HL-60 (cell line): Measurements from ENCODE around the gene FAM177B.

ENCODE experiments used
- DNase-seq, 2 experiments: peaks; one replicate each; pipeline ENCODE4 v3.0.0-alpha.2; 2010 to 2020; ENCODE audit warnings: low read depth in 1 of 2, low spot score in 1 of 2
- H3K27ac ChIP-seq: fragments of 250-450 bp; sonication (Bioruptor Pico); replicated peaks from 2 replicates; pipeline ENCODE4 v1.5.1; 2020; ENCODE audit warnings: mild to moderate bottlenecking, moderate library complexity
- H3K27me3 ChIP-seq: fragments of 250-450 bp; sonication (Bioruptor Pico); 2 replicates; pipeline ENCODE4 v1.5.1; 2021; ENCODE audit warnings: mild to moderate bottlenecking, moderate library complexity; ENCODE audit not compliant: insufficient read depth, poor library complexity, severe bottlenecking
- H3K4me3 ChIP-seq: replicated peaks from 2 replicates; pipeline ENCODE4 v1.5.1; 2011; ENCODE audit warnings: mild to moderate bottlenecking, control low read depth, low read length; ENCODE audit not compliant: insufficient read depth
- GABPA ChIP-seq: IDR thresholded peaks from 2 replicates; pipeline ENCODE4 v1.6.1; 2012; ENCODE audit warnings: low read depth
- POLR2AphosphoS5 ChIP-seq: IDR thresholded peaks from 2 replicates; pipeline ENCODE4 v1.6.1; 2012; ENCODE audit warnings: low read depth
- REST ChIP-seq: IDR thresholded peaks from 2 replicates; pipeline ENCODE4 v1.6.1; 2012; ENCODE audit warnings: low read depth; ENCODE audit not compliant: insufficient replicate concordance
- SPI1 ChIP-seq: IDR thresholded peaks from 2 replicates; pipeline ENCODE4 v1.6.1; 2012; ENCODE audit warnings: low read depth, mild to moderate bottlenecking, borderline replicate concordance
- TF ChIP-seq, protein P1 (sequence below): IDR thresholded peaks from one replicate; pipeline ENCODE4 v1.5.1; 2011; ENCODE audit warnings: low read length, control low read depth, inconsistent platforms; ENCODE audit not compliant: insufficient read depth

The FAM177B gene

GRCh38 chr1:222749927-222750326 lies 12.9 kb downstream of the FAM177B start:
- Histone ChIP-seq H3K27ac (no peak overlapping the region), H3K27me3 (no peaks in the 10 kb centered on the region), H3K4me3 (no peak overlapping the region)
- no peak for TF ChIP-seq POLR2AphosphoS5
- TF ChIP-seq, protein P1, sequence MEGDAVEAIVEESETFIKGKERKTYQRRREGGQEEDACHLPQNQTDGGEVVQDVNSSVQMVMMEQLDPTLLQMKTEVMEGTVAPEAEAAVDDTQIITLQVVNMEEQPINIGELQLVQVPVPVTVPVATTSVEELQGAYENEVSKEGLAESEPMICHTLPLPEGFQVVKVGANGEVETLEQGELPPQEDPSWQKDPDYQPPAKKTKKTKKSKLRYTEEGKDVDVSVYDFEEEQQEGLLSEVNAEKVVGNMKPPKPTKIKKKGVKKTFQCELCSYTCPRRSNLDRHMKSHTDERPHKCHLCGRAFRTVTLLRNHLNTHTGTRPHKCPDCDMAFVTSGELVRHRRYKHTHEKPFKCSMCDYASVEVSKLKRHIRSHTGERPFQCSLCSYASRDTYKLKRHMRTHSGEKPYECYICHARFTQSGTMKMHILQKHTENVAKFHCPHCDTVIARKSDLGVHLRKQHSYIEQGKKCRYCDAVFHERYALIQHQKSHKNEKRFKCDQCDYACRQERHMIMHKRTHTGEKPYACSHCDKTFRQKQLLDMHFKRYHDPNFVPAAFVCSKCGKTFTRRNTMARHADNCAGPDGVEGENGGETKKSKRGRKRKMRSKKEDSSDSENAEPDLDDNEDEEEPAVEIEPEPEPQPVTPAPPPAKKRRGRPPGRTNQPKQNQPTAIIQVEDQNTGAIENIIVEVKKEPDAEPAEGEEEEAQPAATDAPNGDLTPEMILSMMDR, result no peak
- no peak for TF ChIP-seq SPI1
- no peak for TF ChIP-seq GABPA
- DNase-seq, result no peak

DNA sequence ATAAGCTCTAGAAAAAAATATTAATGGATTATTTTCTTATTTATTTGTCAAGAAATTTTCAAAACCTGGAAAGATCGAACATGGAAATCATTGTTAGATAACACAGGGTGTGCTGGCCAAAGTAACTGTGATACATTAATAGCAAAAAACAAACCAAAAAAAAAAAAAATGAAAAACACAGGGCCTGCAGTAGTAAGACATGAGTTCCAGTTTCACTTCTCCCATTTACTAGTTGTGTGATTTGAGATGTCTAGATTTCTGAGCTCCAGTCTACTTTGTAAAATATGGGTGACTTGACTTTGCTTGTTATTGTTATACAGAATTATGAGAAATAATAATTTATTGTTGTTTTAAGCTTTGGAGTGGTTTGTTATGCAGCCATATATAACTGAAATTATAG lies 13.6 kb downstream of the FAM177B start:
- Histone ChIP-seq H3K27ac (no peak overlapping the region), H3K27me3 (no peaks in the 10 kb centered on the region), H3K4me3 (no peak overlapping the region)
- TF ChIP-seq SPI1 (no peak), GABPA (no peak), POLR2AphosphoS5 (no peak), REST (no peak)
- TF ChIP-seq, protein P1, result no peak
- no peak for DNase-seq

DNA sequence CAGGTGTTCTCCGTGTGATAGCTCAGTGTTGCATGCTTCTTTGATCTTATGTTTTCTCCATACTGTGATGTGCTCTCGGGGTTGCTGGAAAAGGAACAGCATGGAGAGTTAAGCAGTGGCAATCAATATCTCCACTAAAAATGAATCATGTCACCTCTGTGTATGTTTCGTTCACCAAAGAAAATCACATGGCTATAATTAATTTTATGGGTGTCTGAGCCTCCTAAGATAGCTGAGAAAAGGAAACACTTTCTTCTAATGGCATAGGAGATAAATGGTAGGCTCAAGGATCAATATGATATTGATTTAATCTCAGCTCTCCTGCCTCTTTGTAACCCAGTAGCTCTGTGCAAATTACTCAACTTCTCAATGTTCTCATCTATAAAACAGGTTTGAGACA lies 14.3 kb downstream of the FAM177B start:
- H3K27me3 ChIP-seq, result no peaks in the 10 kb centered on the region
- H3K4me3 ChIP-seq, result no peak overlapping the region
- DNase-seq, result no peak
- TF ChIP-seq POLR2AphosphoS5 (no peak), REST (no peak), GABPA (no peak), SPI1 (no peak)
- TF ChIP-seq, protein P1, result no peak
- H3K27ac ChIP-seq, result no peak overlapping the region

GRCh38 chr1:222754366-222755139 lies 17.6 kb downstream of the FAM177B start:
- Histone ChIP-seq H3K4me3 (no peak overlapping the region), H3K27ac (no peak overlapping the region), H3K27me3 (no peaks in the 10 kb centered on the region)
- DNase-seq, result peak in 1 of 2 experiments; percentile 74
- TF ChIP-seq, protein P1, result no peak
- TF ChIP-seq REST (no peak), SPI1 (no peak), POLR2AphosphoS5 (no peak), GABPA (no peak)
